SH-SY5Y (cell line): ENCODE data around the gene RGPD3.
"Not testable (repeated sequence)": the region's sequence is repeated elsewhere in the genome, so short reads cannot be mapped to it uniquely, and the experiment has no call there.

ENCODE experiments used
- GATA2 ChIP-seq: IDR thresholded peaks from 2 replicates; pipeline ENCODE4 v1.6.1; 2011; ENCODE audit warnings: mild to moderate bottlenecking, low read depth, low read length
- GATA3 ChIP-seq: IDR thresholded peaks from 2 replicates; pipeline ENCODE4 v1.6.1; 2011; ENCODE audit warnings: low read depth, mild to moderate bottlenecking, low read length, moderate library complexity

The RGPD3 gene

DNA sequence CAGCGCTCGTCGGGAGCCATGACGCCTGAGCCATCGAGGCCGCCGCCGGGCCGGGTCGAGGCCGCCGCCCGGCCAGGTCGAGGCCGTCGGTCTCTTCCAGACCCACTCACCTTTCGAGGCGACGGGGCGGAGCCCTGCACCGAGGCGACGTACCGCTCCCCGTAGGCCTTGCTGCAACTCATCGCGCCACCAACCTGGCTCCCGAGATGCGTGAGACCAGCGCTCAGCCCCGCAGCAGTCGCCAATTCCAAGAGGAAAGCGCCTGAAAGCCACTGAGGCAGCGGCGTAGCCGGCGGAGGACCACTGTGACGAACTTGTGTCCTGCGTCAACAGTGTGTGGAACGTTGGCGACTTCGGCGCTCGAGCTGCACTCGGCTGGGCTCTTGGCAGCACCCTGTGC lies at the start of gene RGPD3:
TSS of gene RGPD3 (minus strand) at position 307 of the 400 bp plus-strand sequence. CDS start at position 182, 125 bp downstream.
- TF ChIP-seq GATA3, GATA2: not testable (repeated sequence)

DNA sequence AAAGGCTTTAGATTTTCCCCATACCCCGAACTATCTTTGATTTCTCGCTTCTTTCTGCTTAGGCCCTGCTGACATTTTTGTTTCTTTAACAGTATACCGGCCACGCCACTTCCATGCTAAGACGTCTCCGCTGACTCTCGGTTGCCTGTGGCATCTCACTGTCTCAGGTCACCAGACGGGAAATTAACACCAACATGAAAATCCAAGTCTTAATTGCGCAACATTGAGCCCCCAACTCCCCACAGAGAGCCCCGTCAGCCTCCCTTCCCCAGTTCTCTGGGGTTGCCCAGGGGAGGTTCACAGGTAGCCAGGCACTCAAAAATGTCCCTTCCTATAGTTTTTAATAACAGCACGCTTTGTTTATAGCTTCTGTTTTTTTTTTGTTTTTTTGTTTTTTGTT lies 49.1 kb upstream of the RGPD3 start:
- no peak for TF ChIP-seq GATA2
- TF ChIP-seq GATA3: no peak

DNA sequence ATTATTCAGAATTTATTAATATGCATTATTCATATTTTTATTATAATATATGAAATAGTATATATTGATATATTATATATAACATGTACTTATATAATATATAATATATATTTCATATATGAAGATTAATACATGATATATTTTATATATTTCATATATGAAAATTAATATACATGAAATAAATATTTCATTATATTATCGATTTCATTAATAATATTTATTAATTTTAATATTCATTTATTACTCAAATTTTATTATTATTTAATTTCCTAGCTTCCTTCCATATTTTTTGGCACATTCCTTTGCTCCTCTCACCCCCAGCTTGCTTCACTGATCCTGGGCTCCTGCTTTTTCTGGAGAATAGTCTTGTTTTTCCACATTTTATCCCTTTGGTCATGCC lies 48.7 kb upstream of the RGPD3 start:
- no peak for TF ChIP-seq GATA2
- TF ChIP-seq GATA3: no peak

DNA sequence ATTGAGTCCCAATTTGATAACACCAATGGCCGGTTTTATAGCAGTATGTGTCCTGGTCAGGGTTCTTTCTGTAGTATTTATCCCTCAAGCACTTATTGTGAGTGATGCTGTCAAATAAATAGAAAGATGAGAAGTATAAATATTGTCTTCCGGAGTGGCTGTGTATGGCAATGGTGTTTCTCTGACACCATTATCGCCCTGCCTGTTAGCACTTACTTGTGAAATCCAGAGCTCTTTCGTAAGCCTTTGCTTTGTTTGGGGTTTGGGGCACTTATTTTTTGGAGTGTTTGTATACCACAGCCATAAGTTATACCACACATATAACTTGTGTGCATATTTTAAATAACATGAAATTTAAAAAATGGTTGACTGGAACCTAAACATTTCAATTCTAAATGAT lies 48.2 kb upstream of the RGPD3 start:
- TF ChIP-seq GATA3: no peak
- TF ChIP-seq GATA2: no peak

DNA sequence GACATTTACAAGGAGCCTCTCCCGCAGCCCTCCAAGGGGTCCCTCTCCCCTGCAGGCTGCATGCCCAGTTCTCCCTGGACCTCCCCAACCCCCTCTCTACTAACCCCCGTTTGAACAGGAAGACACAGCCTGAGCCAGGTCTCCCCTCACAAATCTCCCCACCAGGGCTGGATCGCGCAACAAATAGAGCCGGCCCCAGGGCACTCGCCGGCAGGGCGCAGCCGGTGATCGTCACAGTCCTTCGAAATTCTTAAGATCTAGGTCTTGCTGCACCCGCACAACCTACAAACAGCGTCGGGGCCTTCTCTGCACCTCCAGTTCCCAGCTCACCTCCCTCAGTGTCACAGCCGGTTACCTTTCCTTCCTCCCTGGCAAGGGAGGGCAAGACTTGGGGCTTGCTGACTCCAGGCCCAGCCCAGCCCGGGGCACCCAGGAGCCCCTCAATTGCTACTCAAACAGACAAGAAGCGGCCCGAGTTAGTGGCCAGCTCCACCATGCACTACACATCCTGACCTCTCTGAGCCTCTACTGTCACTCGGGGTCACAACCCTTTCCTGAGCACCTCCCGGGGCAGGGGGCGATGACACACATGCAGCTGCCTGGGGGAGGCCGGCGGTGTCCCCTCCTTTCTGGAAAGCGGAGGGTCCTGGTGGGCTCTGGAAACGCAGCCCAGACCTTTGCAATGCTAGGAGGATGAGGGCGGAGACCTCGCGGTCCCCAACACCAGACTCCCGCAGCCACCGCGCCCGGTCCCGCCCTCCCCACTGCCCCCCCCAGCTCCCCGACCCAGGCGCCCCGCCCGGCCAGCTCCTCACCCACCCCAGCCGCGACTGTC lies 18.6 kb upstream of the RGPD3 start, which contains the start of gene CD8B2:
TSS of gene CD8B2 (plus strand) at position 814 of the 835 bp plus-strand sequence. CDS start 63 bp downstream, outside the sequence.
- TF ChIP-seq GATA3, GATA2: not testable (repeated sequence)

DNA sequence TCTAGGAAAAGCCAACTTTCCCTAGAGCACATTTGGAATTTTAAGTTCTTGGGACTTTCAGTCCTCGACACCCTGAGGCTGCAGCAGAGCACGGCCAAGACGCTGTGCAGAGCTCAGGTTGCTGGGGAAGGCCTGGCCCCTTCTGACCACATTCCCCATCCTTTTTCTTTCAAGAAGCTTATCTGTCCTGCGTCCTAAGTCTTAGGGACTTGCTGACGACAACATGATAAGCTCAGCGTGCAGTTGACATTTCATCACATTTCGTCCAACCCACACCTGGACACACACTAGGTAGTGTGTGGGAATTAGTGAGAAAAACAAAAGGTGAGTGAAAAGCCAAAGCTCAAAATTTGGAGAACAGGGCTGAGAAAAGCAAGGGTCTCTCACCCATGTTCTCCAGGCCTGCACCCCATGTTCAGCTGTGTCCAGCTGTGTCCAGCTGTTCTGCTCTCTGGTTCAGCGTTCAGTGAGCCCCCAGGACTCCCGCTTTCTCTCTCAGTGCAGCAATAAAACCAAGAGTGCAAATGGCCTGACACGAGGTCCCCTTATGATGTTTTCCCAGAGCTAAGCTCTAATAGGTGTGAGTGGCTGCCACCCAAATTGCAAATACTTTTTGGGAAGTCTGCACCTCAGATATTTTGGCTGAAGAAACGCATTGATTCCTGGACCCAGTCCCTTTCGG lies 101.9 kb downstream of the RGPD3 start:
- TF ChIP-seq GATA2: no peak
- no peak for TF ChIP-seq GATA3

DNA sequence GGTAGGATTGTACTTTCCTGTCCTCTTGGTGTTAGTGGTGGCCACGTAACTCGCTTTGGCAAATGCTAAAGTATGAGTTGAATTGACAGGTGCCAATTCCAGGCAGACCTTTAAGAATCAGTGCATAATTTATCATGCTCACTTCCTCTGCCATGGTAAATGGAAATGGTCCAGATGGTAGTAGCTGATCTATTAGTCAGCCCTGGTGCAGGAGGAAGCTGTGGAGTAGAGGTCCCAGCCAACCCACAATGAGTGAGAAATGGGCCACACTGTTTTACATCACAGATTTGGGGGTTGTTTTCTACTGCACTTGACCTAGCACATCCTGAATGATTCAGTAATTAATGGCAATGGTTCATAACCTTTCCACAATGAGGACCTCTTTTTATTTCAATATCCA lies 104.4 kb downstream of the RGPD3 start:
- TF ChIP-seq GATA2: no peak
- no peak for TF ChIP-seq GATA3

GRCh38 chr2:106362789-106363188 lies 105.4 kb downstream of the RGPD3 start:
- no peak for TF ChIP-seq GATA3
- no peak for TF ChIP-seq GATA2

DNA sequence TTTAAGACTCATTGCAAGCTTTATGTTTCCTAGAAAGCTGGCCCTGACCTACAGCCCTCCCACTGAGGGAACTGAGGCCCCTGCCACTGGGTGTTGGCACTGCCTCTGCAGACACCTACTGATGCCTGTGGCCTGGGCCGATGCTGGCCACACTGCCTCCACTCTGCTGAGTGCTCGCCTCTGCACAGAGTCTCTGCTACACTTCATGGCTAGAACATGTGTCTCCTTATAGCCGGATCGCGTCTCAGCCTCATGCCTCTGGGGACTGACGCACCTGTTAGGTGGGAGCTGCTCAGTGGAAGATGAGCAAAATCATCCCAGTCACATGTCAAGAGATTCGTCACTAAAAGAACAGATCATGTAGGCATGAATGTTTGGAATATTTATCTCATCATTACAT lies 108.7 kb downstream of the RGPD3 start:
- no peak for TF ChIP-seq GATA3
- no peak for TF ChIP-seq GATA2

- TF ChIP-seq GATA3 (no peak), GATA2 (no peak)
Observed at GRCh38 chr2:106358521-106358920, 109.7 kb downstream of the RGPD3 start.

- TF ChIP-seq GATA2 (no peak), GATA3 (no peak)
Observed at GRCh38 chr2:106358081-106358480, 110.1 kb downstream of the RGPD3 start.

- TF ChIP-seq GATA2 (no peak), GATA3 (no peak)
Observed at GRCh38 chr2:106356291-106356690, 111.9 kb downstream of the RGPD3 start.

GRCh38 chr2:106353676-106354075 lies 114.5 kb downstream of the RGPD3 start:
- TF ChIP-seq GATA3: no peak

GRCh38 chr2:106350980-106351379 lies 117.2 kb downstream of the RGPD3 start:
- TF ChIP-seq GATA3 (no peak), GATA2 (no peak)

DNA sequence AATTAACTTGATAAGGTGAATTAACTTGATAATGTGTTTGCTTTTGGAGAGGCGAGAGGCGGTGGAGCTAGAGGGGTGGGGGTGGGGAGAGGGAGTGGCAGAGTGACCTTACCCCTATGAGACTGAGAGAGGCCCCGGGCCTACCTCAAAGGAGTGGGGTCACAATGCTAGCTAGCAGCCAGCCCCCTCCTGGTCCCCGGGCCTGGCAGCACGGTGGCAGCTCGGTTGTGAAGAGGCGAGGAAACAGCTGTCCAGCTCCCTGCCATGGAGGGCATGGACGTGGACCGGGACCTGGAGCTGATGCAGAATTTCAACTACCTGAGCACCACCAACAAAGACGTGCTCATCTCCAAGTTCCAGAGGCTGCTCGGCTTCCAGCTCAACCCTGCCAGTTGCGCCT lies 123.9 kb downstream of the RGPD3 start:
- no peak for TF ChIP-seq GATA2
- no peak for TF ChIP-seq GATA3

- no peak for TF ChIP-seq GATA2
- no peak for TF ChIP-seq GATA3
Observed at GRCh38 chr2:106343274-106343673, 124.9 kb downstream of the RGPD3 start.
